Measurements from ENCODE around the gene CCDC197. TPM values are rescaled to one million over a fixed set of nuclear protein-coding genes. Genes with fewer than 3 reads are reported as not detected.

CCDC197 gene
- total RNA-seq, 2 experiments from 2014 or later: not detected

GRCh38 chr14:94050231-94050880, 53.3 kb downstream of the CCDC197 start:
- ChIA-PET POLR2A (no interaction called here), CTCF (ENCODE audit: unreplicated experiment) (no interaction called here)
- Histone ChIP-seq H3K9me3 (ENCODE audit: low read length) (no peaks in the 10 kb centered on the region), H3K27ac (ENCODE audit: low read depth, low read length, poor library complexity, severe bottlenecking) (no peak overlapping the region), H2AFZ (ENCODE audit: low read length) (no peak overlapping the region), H3K79me2 (ENCODE audit: insufficient read depth, low read depth, low read length) (no peaks in the 10 kb centered on the region), H3K4me2 (ENCODE audit: low read length) (no peak overlapping the region), H3K9me2 (ENCODE audit: insufficient read depth, low read length) (no peaks in the 10 kb centered on the region), H4K20me1 (ENCODE audit: insufficient read depth, low read length) (no peaks in the 10 kb centered on the region), H3K4me3 (ENCODE audit: low read depth, low read length, poor library complexity, severe bottlenecking) (no peak overlapping the region), H3K4me1 (ENCODE audit: insufficient read depth, low read length, poor library complexity, severe bottlenecking) (no peaks in the 10 kb centered on the region), H3K36me3 (ENCODE audit: insufficient read depth, low read length) (peaks cover 77% of the 10 kb centered on the region)
- no TSS peak for BruUV-seq (replicated peaks)
- intact Hi-C loops (cut with micrococcal nuclease; ENCODE audit: unreplicated experiment): no loop called here
- DNase-seq (ENCODE audit: low spot score): no peak
- TF ChIP-seq CTCF (conservative IDR thresholded peaks at IDR 0.05; ENCODE audit: low read length) (no peak), EZH2phosphoT487 (IDR thresholded peaks at IDR 0.05; ENCODE audit: borderline replicate concordance, low read depth, low read length) (no peak)

GRCh38 chr14:94051115-94051514, 54.0 kb downstream of the CCDC197 start:
- no peak overlapping the region for H3K27ac ChIP-seq (ENCODE audit: low read depth, low read length, poor library complexity, severe bottlenecking)
- TF ChIP-seq CTCF (conservative IDR thresholded peaks at IDR 0.05; ENCODE audit: low read length): peak; percentile 68
- no peak for TF ChIP-seq EZH2phosphoT487 (IDR thresholded peaks at IDR 0.05; ENCODE audit: borderline replicate concordance, low read depth, low read length)
- H4K20me1 ChIP-seq (ENCODE audit: insufficient read depth, low read length): no peaks in the 10 kb centered on the region
- H3K79me2 ChIP-seq (ENCODE audit: insufficient read depth, low read depth, low read length): no peaks in the 10 kb centered on the region
- no peaks in the 10 kb centered on the region for H3K4me1 ChIP-seq (ENCODE audit: insufficient read depth, low read length, poor library complexity, severe bottlenecking)
- H3K9me2 ChIP-seq (ENCODE audit: insufficient read depth, low read length): no peaks in the 10 kb centered on the region
- no peak overlapping the region for H2AFZ ChIP-seq (ENCODE audit: low read length)
- H3K4me3 ChIP-seq (ENCODE audit: low read depth, low read length, poor library complexity, severe bottlenecking): no peak overlapping the region
- no peaks in the 10 kb centered on the region for H3K9me3 ChIP-seq (ENCODE audit: low read length)
- CTCF ChIA-PET (ENCODE audit: unreplicated experiment): interaction anchor here (1.2 kb wide), 1 partner anchor 86 kb away, joined by 4 read pairs; no protein-coding TSS in a partner anchor
- H3K4me2 ChIP-seq (ENCODE audit: low read length): no peak overlapping the region
- no TSS peak for BruUV-seq (replicated peaks)
- DNase-seq (ENCODE audit: low spot score): peak; percentile 22
- intact Hi-C loops (cut with micrococcal nuclease; ENCODE audit: unreplicated experiment): no loop called here
- POLR2A ChIA-PET: no interaction called here
- peaks cover 85% of the 10 kb centered on the region for H3K36me3 ChIP-seq (ENCODE audit: insufficient read depth, low read length)

- ChIA-PET CTCF (ENCODE audit: unreplicated experiment) (interaction anchor here (1.2 kb wide), 1 partner anchor 85 kb away, joined by 4 read pairs; no protein-coding TSS in a partner anchor), POLR2A (no interaction called here)
- no TSS peak for BruUV-seq (replicated peaks)
Observed at GRCh38 chr14:94051779-94052178, 54.7 kb downstream of the CCDC197 start.

More at GRCh38 chr14:94051779-94052178, 54.7 kb downstream of the CCDC197 start:
- Histone ChIP-seq H3K4me2 (ENCODE audit: low read length) (no peak overlapping the region), H3K9me2 (ENCODE audit: insufficient read depth, low read length) (no peaks in the 10 kb centered on the region), H3K79me2 (ENCODE audit: insufficient read depth, low read depth, low read length) (no peaks in the 10 kb centered on the region), H3K4me3 (ENCODE audit: low read depth, low read length, poor library complexity, severe bottlenecking) (no peak overlapping the region), H2AFZ (ENCODE audit: low read length) (no peak overlapping the region), H4K20me1 (ENCODE audit: insufficient read depth, low read length) (no peaks in the 10 kb centered on the region), H3K36me3 (ENCODE audit: insufficient read depth, low read length) (peaks cover 92% of the 10 kb centered on the region), H3K4me1 (ENCODE audit: insufficient read depth, low read length, poor library complexity, severe bottlenecking) (no peaks in the 10 kb centered on the region), H3K27ac (ENCODE audit: low read depth, low read length, poor library complexity, severe bottlenecking) (no peak overlapping the region), H3K9me3 (ENCODE audit: low read length) (no peaks in the 10 kb centered on the region)
- TF ChIP-seq CTCF (conservative IDR thresholded peaks at IDR 0.05; ENCODE audit: low read length): no peak
- TF ChIP-seq EZH2phosphoT487 (IDR thresholded peaks at IDR 0.05; ENCODE audit: borderline replicate concordance, low read depth, low read length): no peak
- no peak for DNase-seq (ENCODE audit: low spot score)
- intact Hi-C loops (cut with micrococcal nuclease; ENCODE audit: unreplicated experiment): no loop called here

All from OCI-LY7 (cell line).